GM21723 (cell line): ENCODE data around the gene DNASE1L3.
"Not testable (repeated sequence)": the region's sequence is repeated elsewhere in the genome, so short reads cannot be mapped to it uniquely, and the experiment has no call there.

ENCODE experiments used
- ATAC-seq: cut with Tn5 transposase; IDR thresholded peaks from one replicate; pipeline ENCODE4 v1.9.1; 2021; ENCODE audit warnings: mild to moderate bottlenecking, moderate library complexity; ENCODE audit not compliant: unreplicated experiment

DNASE1L3 gene

GRCh38 chr3:58202917-58203360 lies 7.8 kb downstream of the DNASE1L3 start:
- ATAC-seq: peak; percentile 70

DNA sequence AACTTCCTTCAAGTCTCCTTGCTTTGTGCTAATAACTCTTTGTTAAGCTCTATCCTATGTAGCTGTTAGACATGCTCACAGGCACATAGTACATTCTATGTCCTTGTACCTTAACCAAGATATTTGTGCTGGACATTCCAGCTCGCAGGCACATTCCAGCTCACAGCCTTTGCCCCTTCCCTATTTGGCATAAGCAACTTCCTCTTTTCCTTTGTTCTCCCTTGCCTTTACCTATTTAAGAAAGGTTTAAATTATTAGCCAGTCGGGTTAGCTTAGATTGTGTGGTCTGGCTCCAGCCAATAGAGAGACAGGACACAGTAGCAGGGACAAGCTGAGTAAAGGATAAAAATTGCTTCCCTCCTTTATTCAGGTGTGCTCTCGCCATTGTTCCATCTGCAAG lies 9.3 kb downstream of the DNASE1L3 start:
- ATAC-seq: not testable (repeated sequence)

GRCh38 chr3:58200846-58201355 lies 9.9 kb downstream of the DNASE1L3 start:
- no peak for ATAC-seq

DNA sequence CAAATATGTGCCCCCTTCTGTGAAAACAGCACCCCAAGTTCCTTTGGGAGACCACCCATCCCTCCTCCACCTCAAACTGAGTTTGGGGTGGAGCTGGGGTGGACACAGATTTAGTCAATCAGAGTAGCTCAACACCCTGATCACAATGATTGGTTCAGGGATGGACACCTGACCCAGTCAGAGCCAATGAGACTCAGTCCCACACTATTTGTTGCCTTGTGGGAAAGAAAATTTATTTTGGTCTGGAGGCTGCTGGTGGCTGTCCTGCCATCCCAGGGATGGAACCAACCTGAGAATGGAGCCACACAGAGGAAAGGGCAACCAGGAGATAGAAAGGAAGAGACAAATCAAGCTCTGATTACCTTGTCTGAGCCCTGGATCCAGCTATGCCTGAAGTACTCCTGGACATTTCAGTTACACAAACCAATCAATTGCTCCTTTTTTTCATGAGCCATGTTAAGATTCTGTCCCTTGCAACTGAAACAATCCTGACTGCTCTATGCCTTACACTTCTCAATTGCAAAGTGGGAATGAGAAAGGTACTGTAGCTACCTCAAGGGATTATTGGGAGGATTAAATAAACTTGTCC lies 10.6 kb downstream of the DNASE1L3 start:
- no peak for ATAC-seq

- no peak for ATAC-seq
Observed at GRCh38 chr3:58198804-58199203, 12.0 kb downstream of the DNASE1L3 start.

GRCh38 chr3:58198362-58198761 lies 12.4 kb downstream of the DNASE1L3 start:
- no peak for ATAC-seq

GRCh38 chr3:58197588-58197987 lies 13.2 kb downstream of the DNASE1L3 start:
- ATAC-seq: no peak

DNA sequence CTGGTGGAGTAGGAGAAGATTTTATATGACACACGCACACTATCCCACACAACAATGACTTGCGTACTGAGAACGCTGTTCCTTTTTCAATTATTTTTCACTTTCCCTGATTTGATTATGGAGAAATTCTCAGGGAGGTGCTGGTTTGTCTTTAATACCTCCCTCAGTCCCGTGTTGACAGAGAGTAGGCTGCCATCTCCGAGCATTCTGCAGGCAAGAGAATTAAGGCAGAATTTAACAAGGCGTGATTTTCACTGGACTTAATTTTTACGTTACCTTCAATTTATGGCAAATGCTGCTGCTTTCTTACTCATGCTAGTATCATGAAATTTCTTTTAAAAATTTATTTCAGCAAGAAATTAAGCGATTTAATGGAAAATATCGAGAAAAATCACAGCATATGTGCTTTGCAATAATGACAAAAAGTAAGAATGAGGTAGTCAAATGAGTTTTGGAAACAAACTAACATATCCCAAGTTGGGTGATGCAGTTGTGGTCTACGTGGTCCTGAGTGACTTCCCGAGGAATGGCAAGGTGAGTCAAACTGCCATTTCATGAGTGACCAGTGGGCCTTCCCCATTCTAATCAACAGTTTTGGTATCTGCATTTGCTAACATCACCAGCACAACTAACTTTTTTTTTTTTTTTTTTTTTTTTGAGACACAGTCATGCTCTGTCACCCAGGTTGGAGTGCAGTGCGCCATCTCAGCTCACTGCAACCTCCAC lies 16.9 kb downstream of the DNASE1L3 start:
- ATAC-seq: no peak

GRCh38 chr3:58192069-58192468 lies 18.7 kb downstream of the DNASE1L3 start:
- ATAC-seq: no peak

GRCh38 chr3:58191361-58191991 lies 19.3 kb downstream of the DNASE1L3 start:
- no peak for ATAC-seq

DNA sequence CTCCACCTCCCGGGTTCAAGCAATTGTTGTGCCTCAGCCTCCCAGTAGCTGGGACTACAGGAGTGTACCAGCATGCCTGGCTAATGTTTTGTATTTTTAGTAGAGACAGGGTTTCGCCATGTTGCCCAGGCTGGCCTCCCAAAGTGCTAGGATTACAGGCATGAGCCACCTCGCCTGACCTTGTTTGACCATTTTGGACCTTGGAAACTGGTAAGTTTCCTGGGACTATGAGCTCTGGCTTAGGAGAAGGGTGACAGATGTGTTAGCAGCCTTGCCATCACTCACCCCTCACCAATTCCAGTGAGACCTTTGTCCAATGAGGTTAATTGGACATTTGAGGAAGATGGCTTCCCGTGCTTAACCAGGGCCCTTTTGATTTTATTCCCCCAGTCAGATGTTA lies 19.9 kb downstream of the DNASE1L3 start:
- no peak for ATAC-seq

DNA sequence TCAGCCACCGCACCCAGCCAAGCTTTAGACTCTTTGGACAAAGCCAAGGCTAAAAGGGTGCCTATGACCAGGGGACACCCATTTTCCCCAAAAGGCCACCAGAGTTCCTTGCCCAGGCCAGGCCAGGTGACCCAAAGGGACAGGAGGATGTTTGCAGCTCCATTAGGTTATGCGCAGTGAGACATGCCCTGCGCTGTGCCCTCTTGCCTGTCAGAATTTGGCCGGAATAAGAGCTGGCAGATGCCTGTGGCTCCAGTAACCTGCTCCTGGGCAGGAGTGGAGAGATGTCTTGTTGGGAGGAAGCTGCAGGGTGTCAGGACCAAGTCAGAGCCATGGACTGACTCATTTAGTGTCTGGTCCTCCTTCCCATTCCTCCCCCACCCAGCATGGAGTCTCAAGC lies 20.5 kb downstream of the DNASE1L3 start:
- no peak for ATAC-seq

GRCh38 chr3:58189691-58190090 lies 21.1 kb downstream of the DNASE1L3 start:
- ATAC-seq: no peak

DNA sequence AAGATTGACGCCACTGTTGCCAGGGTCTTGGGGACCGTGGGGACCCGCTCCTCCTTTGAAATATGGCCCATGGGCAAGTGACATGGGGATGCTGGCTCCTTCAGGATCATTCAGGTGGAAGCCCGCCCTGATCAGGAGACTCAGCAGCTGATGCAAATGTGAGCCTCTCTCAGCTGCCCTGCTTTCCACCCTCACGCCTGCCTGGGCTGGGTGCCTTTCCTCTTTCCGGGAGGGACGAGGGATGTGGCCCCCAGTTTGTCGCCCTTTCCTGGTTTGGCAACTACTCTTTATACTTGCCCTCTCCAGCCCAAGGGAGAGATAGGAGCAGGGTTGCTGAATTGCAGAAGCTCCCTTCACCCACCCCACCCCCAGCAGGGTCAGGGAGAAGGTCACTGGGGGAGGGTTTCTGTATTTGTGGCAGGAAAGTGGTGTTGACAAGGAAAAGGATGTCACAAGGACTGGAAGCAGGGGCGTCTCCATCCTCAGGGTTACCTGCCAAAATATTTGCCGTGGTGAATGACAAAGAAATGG lies 21.8 kb downstream of the DNASE1L3 start:
- no peak for ATAC-seq

DNA sequence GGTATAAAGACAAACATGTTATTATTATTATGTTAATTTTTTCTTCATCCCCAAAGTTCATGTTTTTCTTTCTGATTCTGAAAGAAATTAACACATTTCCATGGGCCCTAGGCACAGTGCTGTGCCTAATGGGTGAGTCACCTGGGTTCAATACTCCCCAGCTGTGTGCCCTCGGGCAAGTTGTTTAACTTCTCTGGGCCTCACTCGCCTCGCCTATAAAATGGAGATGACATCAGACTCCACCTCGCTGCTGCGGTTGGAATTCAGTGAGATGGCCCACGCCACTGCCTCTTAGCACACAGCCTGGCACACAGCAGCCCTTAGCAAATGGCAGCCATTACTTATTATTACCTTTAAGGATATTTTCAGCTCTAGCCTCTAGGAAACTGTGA lies 22.6 kb downstream of the DNASE1L3 start:
- ATAC-seq: no peak

DNA sequence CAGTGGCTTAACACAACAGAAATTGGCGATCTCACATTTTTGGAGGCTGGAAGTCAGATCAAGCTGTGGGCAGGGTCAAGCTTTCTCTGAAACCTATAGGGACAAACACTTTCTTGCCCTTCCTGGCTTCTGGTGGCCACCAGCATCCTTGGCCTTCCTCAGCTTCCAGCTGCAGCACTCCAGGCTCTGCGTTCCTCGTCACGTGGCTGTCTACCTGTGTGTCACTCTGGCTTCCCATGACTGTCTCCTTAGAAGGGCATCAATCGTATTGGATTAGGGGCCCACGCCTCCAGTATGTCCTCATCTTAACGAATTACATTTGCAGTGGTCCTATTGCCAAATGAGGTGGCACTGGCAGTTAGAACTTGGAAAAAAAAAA lies 25.8 kb downstream of the DNASE1L3 start:
- ATAC-seq: no peak

DNA sequence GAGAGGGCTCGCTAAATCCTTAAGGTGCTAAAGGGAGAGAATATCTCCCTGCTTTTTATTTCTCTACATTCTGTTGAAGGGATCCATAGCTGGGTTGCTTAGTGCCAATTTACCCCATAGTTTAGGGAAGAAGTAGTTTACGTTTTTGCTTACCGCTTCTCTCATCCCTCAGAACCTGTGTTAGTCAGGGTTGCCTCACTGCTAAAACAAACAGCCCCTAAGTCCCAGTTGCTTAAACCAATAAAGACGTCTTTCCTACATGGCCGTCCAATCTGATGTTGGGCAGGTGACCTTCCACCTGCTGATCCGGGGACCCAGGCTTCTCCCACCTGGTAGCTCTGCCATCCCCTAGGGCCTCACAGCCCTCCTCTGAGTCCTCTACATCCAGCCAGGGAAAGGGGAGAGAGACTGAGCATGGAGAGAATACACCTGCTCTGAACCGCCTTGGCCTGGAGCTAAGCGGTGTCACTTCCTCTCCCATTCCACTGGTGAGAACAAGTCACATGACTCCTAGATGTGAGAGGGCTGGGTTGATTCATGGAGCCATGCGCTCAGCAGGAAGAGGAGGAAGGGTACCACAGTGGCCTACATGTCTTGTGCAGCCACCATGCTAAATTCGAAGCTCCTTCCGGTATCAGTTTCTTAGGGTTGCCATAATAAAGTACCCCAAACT lies 26.3 kb downstream of the DNASE1L3 start:
- no peak for ATAC-seq

DNA sequence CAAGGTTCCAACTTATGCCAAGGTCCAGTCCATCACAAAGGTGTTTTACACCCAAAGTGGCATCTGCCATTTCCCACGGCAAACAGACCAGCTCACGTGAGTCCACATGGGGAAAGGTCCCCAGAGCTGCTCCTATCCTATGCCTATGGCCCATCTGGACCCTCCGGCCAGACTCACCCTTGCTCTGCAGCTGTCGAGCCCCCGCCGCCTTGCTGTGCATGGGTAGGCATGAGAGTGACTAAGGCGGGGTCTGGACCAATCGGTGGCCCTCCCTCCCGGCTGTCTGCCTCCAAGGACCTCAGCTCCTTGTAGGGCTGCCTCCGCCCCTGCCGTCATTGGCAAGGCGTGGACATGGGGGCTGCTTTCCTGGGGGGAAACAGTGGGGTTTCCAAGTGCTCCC lies 26.9 kb downstream of the DNASE1L3 start:
- ATAC-seq: no peak

DNA sequence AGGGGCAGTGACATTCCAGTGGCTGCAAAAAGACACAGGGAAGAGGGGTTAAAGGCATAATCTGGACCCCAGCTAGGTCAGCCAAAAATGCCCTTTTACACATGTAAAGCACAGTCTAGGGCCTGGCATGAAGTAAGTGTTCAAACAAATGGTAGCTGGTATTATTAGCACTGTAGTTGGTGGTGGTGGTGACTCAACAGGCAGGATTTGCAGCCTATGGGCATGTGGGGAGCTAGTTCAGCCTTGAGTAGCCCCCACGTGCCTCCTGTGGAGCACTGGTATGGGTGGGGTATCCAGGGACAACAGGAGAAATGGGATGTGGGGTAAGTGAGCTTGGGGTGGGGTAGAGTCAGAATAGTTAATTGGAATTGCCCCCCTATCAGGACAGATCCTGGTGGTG lies 27.6 kb downstream of the DNASE1L3 start:
- no peak for ATAC-seq

- no peak for ATAC-seq
Observed at GRCh38 chr3:58180940-58181587, 29.7 kb downstream of the DNASE1L3 start.
